ENCODE data around the gene NLRP3. TPM values are rescaled to one million over a fixed set of nuclear protein-coding genes. Genes with fewer than 3 reads are reported as not detected.

Gene NLRP3
- total RNA-seq, 1 donor from 2014 or later, result not detected

GRCh38 chr1:247435759-247436147 lies 19.8 kb downstream of the NLRP3 start:
- DNase-seq (ENCODE audit: low read depth, low spot score), result no peak

- DNase-seq (ENCODE audit: low read depth, low spot score), result no peak
Observed at GRCh38 chr1:247437551-247438505, 21.9 kb downstream of the NLRP3 start.

- DNase-seq (ENCODE audit: low read depth, low spot score), result no peak
Observed at GRCh38 chr1:247440001-247440620, 24.1 kb downstream of the NLRP3 start.

- DNase-seq (ENCODE audit: low read depth, low spot score), result no peak
Observed at GRCh38 chr1:247441606-247442005, 25.6 kb downstream of the NLRP3 start.

GRCh38 chr1:247442164-247442563 lies 26.2 kb downstream of the NLRP3 start:
- no peak for DNase-seq (ENCODE audit: low read depth, low spot score)

- no peak for DNase-seq (ENCODE audit: low read depth, low spot score)
Observed at GRCh38 chr1:247443641-247444040, 27.7 kb downstream of the NLRP3 start.

- no peak for DNase-seq (ENCODE audit: low read depth, low spot score)
Observed at GRCh38 chr1:247444571-247444970, 28.6 kb downstream of the NLRP3 start.

- no peak for DNase-seq (ENCODE audit: low read depth, low spot score)
Observed at GRCh38 chr1:247445526-247446356, 29.8 kb downstream of the NLRP3 start.

GRCh38 chr1:247447162-247447909 lies 31.4 kb downstream of the NLRP3 start:
- no peak for DNase-seq (ENCODE audit: low read depth, low spot score)

GRCh38 chr1:247448107-247448791 lies 32.3 kb downstream of the NLRP3 start:
- DNase-seq (ENCODE audit: low read depth, low spot score), result no peak

- DNase-seq (ENCODE audit: low read depth, low spot score), result no peak
Observed at GRCh38 chr1:247451388-247452010, 35.5 kb downstream of the NLRP3 start.

GRCh38 chr1:247452447-247453039 lies 36.6 kb downstream of the NLRP3 start:
- no peak for DNase-seq (ENCODE audit: low read depth, low spot score)

GRCh38 chr1:247453245-247453644 lies 37.3 kb downstream of the NLRP3 start:
- no peak for DNase-seq (ENCODE audit: low read depth, low spot score)

- no peak for DNase-seq (ENCODE audit: low read depth, low spot score)
Observed at GRCh38 chr1:247453997-247454396, 38.0 kb downstream of the NLRP3 start.

GRCh38 chr1:247456021-247456420 lies 40.0 kb downstream of the NLRP3 start:
- DNase-seq (ENCODE audit: low read depth, low spot score), result no peak

GRCh38 chr1:247456914-247457639 lies 41.1 kb downstream of the NLRP3 start:
- DNase-seq (ENCODE audit: low read depth, low spot score), result no peak

- no peak for DNase-seq (ENCODE audit: low read depth, low spot score)
Observed at GRCh38 chr1:247459507-247459906, 43.5 kb downstream of the NLRP3 start.

- no peak for DNase-seq (ENCODE audit: low read depth, low spot score)
Observed at GRCh38 chr1:247465796-247466195, 49.8 kb downstream of the NLRP3 start.

- DNase-seq (ENCODE audit: low read depth, low spot score), result no peak
Observed at GRCh38 chr1:247467129-247467528, 51.2 kb downstream of the NLRP3 start.

All from pulmonary artery endothelial cell (primary cell).